Germinal center (tissue), 1 donor: ENCODE data around the gene FUBP3.

ENCODE experiments used
- DNase-seq: peaks from one replicate; pipeline ENCODE4 v3.0.0; 2012; ENCODE audit warnings: mixed read lengths, low spot score

FUBP3 gene

DNA sequence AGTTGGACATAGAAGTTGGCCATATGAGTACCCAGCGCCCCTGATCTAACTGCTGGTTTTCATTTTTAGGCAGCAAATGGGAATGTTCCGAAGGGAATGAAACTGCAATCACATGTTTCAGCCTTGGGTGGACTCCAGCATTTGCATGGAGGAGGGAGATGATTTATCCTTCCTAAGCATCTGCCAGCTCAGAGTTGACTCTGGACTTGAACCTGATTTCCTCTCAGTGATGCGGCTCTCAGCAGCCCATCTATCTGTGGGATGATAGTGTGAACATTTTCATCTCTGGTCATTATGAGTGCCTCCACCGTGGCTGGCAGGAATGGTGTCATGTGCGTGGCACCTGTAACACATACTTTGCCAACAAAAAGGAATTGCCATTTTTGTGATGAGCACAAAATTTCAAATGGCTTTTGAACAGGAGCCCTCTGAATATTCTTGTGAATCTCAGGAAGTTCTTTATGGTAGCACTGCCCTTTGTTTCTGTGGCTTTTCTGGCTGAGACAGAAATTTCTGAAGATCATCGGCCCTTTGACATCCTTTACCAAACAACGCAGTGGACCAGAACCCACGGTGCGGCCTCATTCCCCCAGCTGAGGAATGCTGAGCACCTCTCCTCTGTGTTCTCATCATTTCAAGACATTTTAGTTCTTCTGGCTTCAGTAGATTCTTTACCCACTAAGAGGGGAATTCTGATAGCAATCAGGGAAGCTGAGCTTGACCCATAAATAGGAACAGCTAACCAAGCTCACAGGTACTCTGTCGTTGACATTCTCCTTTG is 28.5 kb downstream of the FUBP3 start:
- no peak for DNase-seq

DNA sequence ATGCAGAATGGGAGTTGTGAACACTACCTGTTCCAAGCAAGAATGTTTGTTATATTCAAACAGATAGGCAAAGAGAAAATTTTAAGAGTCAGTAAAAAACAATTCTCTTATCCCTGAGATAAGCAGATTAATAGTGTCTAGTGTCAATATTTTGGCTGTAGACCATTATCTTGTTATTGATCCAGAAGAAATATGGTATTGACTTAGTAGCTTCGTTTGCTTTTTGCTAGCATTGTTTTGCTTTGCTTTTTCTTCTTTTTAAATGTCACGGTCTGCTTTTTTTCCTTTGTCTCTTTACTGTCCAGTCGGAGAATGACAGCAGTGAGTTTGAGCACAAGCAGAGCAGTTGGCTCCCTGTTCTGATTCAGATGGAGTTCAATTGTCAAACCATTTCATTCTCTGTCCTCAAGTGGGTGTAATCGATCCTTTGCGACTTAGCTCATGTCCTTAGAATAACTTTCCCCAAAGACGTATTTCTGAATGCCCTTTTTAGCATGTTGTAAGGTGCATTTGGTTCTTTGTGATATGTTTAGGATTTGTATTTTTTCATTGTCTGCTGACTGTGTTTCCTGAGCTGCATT is 29.3 kb downstream of the FUBP3 start:
- no peak for DNase-seq

DNA sequence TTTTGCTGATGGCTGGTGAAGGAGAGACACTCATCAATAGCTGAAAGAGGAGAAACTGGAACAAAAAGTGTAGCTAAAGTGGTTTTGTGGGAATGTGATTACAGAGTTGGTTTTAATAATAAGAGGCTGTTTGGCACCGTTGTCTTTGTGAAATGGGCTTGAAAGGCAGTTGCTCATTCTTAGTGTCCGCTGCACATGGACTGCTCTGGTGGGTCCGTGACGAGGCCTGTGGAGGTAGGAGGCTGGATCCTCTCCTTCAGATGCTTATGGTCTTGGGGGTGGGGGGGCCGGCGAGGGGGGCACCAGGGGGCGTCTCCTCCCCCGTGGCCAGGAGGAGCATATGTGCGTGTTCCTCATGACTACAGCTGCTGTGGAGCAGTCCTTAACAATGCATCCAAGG is 29.8 kb downstream of the FUBP3 start:
- DNase-seq, result no peak

DNA sequence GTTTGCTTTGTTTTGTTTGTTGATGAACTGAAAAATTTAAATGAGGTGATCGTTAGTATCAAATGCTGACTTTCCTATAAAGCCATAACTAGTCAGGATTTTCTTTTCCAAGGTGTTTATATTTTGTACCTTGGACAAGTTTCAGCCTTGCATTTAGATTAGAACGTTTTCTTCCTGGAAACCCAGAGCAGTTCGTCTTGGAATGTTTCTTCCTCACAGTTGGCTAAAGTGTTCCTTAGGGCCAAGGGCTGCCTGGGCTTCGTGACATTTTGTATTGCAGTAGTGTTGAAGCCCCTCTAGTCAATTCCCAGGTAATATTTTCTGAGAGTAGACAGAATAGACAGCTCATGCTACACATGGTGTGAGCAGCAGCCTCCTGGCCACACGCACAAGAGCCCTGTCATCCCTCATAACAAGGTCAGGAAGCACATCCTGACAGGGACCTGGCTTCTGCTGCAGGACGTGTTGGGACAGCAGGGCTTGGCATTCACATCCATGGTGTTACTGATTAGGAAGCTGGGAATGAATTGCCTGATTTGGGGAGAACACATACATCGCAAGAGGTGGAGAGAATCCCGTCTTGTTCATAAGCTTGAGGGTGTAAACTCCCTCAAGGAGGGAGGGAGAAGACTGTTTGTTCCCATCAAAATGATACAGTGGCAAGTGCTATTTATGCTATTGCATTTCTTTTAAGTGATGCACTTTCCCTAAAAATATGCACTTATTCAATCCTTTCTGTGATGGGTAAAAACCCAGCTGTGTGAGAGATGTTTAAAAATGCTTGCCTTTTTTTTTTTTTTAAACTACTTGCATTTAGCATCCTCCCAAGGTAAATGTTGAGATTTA is 31.7 kb downstream of the FUBP3 start:
- DNase-seq, result no peak

DNA sequence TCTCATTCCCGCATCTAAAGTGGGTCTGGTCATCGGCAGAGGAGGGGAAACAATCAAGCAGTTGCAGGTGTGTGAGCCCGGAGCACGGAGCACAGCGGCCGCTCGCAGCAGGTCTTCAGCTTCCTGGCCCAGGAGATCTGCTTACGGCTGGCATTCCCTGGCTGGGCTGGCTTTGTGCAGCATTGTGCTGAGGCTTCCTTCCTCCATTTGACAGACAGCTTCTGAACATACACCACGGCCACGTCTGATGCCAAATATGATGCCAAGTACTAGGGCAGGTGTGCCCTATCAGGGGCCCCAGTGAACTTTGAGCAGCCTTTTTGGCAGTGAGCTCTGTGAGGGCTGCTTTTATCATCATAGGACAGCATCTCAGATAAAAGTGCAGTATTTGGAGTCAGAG is 37.1 kb downstream of the FUBP3 start:
- no peak for DNase-seq

DNA sequence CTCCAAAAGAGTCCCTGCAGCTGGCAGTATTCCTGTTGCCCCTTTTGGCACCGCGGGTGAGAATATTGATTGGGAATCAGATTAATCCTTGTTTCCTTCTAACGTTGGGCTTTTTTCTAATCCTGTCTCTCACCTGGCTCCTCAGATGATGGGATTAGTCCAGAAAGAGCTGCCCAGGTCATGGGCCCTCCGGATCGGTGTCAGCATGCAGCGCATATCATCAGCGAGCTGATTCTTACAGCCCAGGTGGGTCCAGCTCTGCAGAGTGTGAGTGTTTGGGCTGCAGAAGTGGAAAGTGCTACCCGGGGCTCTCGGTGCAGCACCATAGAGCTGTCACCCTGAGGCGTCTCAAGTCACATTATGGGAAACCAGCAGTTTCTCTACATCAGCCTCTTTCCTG is 44.1 kb downstream of the FUBP3 start:
- no peak for DNase-seq

DNA sequence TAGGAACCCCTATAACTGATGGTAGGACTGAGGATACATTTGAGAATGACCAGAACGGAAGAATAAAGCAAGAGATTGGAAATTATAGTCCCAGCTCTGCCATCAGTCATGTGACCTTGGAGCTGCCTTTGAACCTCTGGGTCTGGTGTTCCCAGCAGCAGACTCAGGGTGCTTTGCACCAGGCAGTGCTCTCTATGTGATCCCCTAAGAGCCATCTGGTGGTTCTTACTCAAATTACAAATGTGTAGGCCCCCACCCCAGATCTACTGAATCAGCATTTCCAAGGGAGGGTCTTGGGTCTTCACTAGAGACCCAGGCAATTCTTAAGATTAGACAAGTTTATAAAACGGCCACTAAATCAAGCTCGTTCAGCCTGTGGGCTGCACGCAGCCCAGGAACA is 44.8 kb downstream of the FUBP3 start:
- no peak for DNase-seq

DNA sequence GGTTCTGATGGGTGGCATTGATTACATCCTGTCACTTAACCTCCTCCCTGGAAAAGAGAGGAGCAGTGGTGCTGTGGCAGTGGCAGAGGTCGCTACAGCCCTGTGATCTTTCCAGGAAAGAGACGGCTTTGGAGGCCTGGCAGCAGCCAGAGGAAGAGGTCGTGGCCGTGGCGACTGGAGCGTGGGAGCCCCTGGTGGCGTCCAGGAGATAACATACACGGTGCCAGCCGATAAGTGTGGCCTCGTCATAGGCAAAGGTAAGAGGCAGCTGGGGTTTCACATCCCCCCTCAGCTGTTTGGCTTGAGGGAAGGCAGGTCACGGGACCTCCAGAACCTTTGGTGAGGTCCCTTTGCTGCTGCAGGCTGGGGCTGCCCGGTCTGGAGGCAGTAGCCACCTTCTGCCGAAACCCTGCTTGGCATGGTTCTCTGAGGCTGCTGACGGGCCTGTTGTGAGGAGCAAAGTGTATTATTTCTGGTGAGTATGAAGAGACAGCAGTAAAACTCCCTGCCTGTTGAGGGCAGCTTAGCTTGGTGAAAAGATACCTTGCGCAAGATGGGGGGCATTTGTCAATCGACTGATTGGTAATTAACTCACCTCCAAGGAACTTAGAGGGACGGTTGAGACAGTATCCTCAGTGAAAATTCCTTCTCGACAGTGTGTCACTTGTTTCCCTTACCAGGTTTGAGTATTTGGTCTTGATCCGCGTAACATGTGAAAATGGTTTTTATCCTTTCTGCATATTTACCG is 47.0 kb downstream of the FUBP3 start:
- no peak for DNase-seq

DNA sequence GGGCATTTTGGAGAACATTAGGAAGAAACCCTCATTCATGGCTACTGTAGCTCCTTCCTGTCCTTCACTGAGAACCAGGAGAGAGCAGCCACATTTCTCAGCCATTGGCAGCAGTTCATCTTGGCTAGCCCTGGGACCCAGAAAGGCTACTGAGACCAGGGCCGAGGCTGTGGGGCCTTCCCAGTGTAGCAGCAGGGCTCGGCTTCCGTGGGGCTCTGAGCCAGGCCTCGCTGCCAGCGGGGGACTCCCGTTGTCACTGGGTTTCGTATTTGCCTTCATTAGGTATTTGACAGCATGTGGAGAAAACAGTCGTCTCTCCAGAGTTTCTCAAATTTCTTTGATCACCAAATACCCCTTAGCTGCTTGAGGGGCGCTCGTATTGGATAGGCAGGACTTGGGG is 47.7 kb downstream of the FUBP3 start:
- DNase-seq, result no peak

DNA sequence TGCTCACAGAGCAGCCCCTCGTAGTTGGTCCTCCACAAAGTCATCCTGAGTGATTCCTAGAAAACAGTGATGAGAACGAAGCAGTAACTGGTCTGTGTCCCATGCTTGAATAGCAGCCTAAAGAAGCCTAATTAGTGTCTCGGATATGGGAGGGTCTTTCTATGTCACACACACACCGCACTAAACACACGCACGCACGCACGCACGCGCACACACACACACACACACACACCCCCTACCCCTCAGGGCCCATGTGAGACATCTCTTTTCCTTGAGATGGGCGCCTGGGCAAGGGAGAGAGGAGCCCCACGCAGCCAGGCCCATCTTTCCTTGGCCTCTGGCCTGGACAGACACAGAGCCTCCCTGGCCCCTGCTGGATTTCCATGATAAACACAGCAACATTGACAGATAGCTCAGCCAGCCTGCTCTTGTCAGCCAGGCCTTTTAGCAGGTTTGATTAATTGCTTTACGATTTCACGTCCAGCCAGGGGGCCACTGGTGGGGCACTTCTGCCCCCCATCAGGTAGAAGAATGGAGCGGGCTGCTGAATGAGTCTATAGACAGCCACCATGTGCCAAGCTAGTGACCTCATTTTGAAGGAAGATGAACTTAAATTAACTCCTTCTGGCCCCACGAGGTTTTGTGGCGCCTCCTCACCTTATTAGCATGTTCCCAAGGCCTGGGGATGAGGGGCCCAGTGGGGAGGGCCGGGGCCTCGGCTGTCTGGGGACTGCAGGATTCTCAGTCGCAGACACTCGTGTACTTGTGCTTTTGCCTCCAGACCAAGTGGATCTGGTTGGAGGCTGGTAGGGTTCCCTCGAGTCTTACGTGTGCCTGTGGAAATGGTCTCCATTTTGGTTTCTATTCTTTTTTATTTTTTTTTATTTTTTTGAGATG is 48.8 kb downstream of the FUBP3 start:
- DNase-seq, result no peak

DNA sequence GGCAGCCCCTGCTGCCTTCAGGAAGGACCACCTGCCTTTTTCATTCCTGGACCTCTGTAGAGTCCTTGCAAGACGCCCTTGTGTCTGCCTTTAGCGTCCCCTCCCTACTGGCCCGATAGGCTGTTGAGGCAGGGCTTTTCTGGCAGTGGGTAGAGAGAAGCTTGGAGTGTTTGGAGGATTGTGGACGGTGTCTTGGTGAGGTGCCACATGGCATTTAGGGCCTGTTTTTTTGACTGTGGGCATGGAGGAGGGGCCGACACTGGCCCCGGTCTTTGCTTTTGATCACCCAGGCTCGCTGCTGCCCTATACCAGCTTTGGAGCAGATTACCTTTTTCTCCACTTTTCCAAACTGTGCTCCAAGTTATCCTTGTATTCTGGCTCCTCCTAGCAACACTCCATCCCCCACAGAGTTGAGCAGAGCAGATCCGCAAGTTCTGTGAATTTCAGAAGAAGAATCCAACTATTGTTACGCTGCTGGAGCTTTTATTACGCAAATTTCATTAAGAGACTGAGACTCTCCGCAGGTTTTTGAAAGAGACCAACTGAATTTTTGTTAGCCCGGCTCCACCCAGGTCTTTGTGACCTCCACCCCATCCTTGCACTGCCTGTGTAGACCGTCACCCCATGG is 50.2 kb downstream of the FUBP3 start:
- DNase-seq, result no peak

DNA sequence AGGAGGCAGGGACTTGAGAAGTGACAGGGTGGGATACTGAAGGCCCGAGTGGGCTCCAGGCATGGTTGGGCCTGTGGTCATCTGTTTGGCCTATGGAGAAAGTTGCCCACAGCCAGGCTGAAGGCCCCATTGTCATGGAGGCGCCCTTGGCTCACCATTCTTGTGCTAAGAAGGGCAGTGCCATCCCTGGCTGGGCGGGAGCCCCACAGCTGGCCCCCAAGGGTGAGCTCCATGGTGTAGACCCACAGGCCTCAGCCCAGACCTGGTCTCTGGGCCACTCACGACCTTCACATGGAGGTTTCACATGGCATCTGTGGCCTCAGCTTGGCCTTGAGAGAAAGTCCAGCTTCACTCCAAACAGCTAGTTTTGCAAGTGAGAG is 50.7 kb downstream of the FUBP3 start:
- DNase-seq, result no peak

DNA sequence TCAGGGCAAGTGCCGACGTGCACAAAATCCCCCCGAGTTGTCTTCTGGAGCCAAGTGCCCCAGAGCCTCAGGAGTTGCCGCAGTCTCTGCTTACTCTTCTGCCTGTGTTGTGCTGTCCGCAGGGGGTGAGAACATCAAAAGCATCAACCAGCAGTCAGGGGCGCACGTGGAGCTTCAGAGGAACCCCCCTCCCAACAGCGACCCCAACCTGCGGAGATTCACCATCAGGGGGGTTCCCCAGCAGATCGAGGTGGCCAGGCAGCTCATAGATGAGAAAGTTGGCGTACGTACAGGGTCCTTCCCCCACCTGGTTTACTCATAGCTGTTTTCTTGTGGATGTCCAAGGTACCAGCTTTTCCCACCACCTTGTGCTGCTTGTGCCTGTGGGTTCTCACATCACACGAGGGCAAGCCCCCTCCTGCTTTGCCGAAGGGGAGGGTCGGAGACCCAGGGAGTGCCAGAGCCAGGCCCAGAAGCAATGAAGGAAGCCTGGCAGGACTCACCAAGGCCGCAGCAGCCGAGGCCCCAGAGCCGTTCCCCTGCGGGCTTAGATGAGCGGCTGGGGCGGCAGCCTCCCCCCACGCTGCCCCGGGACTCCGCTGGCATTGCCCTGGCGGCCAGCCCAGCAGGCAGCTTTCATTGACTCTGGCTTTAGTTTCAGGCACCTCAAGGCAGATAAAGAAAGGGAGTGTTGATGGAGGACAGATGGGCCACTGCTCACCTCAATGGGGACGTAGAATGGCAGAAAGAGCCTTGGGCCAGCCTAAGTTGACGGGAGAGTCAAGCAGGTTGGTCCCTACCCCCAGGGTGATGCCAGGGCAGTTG is 51.3 kb downstream of the FUBP3 start:
- DNase-seq, result no peak

DNA sequence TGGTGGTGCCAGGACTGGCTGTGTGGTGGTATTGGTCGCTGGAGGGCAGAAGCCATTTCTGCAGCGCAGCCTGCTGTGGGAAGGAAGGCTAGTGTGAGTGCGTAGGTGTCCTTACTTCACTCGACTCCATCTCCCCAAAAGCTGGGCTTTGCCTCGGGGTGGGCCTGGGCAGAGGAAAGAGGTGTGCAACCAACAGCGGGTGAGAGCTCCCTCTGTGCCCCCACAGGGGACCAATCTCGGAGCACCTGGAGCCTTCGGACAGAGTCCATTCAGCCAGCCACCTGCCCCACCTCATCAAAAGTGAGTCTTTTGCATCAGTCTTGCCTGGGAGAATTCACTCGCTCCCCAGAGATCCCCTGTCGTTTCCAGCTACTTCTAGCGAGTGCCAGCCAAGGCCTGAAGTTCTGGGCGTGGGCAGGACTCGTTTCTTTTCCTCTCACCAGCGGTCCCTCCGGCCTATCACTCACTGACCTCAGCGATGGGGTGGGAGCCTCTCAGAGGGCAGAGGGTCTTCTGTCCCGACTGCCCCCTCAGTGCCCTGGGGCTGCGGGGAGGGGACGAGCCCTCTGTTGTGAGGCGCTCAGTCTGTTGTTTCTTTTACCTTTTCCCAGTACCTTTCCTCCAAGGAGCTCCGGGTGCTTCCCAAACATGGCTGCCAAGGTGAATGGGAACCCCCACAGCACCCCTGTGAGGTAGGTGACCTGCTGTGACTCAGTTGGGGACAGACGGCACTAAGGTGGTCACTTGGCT is 52.1 kb downstream of the FUBP3 start:
- DNase-seq, result no peak

DNA sequence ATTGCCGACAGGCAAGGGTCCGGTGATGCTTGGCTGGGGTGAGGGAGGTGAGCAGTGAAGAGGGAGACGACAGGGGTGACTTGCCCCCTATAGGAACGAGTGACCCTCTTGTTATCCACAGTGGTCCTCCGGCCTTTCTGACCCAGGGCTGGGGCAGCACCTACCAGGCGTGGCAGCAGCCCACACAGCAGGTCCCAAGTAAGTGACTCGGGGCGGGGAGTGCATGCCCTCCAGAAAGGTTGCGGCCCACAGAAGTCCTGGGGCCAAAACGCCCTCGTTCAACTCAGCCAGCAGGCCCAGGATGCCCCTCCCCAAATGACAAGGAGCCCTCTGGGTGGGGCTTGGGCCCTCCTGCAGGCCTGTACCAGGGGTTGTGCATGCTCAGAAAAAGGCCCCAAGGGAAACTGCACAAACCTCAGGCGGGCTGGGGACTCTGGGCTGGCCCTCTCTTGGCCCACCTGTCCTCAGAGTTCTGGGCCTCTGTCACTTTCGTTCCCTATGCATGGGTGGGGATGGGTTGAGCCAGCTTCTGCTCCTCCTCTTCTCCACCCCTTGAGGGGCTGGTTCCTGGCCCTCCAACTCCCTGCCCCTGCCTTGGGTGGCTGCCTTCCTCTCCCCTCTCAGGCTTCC is 52.8 kb downstream of the FUBP3 start:
- DNase-seq, result no peak

DNA sequence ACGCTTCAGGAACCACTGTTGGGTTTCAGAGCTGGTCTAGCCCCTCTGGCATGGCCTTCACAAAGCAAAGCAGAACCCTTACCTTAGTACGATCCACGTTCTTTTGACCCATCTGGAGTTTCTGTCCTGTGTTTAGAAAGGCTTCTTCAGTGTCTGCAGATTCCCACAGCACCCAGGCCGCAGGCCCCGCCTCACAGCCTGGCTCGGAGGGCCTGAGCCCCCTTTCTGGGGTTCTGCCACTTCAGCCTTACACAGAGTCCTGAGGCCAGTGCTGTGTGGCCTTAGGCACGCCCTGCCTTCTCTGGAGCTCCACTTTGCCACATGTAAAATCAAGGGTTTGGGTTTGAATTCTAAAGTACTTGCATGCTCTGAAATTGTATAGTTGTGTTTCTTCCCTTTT is 53.5 kb downstream of the FUBP3 start:
- DNase-seq, result no peak

DNA sequence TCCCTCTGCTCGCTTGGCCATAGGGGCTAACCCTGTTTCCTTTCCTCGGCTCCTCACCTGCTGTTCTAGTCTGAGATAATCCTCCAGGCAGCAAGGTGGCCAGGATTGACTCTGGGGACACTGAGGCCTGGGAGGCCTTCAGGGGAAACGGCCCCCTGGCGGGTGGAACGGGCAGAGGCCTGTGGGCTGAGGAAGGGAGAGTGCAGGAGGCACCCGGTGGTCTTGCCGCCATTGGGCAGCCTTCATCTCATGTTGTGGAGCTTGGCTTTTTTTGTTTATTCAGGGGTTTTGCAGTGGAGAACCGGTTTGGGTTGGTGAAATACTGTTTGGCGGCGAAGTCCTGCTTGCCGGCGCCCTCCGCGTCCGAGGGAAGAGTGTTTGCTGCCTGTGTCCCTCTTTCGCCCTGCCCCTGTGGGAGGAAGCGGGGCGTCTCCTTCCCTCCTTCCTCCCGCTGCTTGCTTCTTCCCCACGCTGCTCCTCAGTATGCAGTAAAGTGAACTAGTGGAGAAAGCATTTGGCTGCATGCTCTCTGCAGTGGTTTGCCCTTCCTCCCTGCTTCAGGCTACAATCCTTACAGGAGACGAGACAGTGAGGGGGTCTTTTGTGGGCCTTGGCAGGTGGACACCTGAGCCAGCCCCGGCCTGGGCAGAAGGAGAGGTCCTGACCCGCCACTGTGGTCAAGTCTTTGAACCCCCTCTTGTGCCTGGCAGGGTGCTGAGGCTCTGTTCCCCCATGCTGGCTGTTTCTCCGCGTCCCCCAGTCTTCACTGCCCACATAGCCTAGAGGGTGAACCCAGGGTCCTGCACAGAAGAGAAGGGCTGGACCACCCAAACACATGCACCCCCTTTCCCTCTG is 54.2 kb downstream of the FUBP3 start:
- no peak for DNase-seq
